AG04450 (cell line): ENCODE measurements around the gene MRM1. TPM values are rescaled to one million over a fixed set of nuclear protein-coding genes. Genes with fewer than 3 reads are reported as not detected.

Experiments used
- CTCF ChIA-PET: fragments of 300-600, 350-600 bp; formaldehyde crosslinking; extraction: SDS; loops from one replicate; lab custom pipeline; 2022; ENCODE audit warnings: antibody characterized with exemption, inconsistent platforms; lab: Charles Lee
- POLR2A ChIA-PET: fragments of 350-600 bp; formaldehyde crosslinking; extraction: SDS; loops from one replicate; lab custom pipeline; 2021; ENCODE audit warnings: antibody characterized with exemption, inconsistent platforms; lab: Yijun Ruan, JAX
- DNase-seq: peaks from one replicate; pipeline ENCODE4 v3.0.0-alpha.2; 2011; ENCODE audit warnings: low read depth, low spot score
- H3K27ac ChIP-seq: one replicate; pipeline ENCODE4 v1.5.1; 2012; ENCODE audit warnings: low read depth, low read length, control low read depth
- H3K27me3 ChIP-seq: one replicate; pipeline ENCODE4 v1.6.0; 2012; ENCODE audit warnings: low read length; ENCODE audit not compliant: control insufficient read depth, insufficient read depth
- H3K4me3 ChIP-seq: 2 replicates; pipeline ENCODE4 v1.5.1; 2011; ENCODE audit warnings: mild to moderate bottlenecking, low read depth, low read length, control low read depth
- H3K9me3 ChIP-seq: 2 replicates; pipeline ENCODE4 v1.5.1; 2012; ENCODE audit warnings: low read length; ENCODE audit not compliant: control insufficient read depth, insufficient read depth
- CTCF ChIP-seq: IDR thresholded peaks from 2 replicates; pipeline ENCODE4 v1.5.1; 2011; ENCODE audit warnings: low read depth, low read length, control low read depth, inconsistent platforms
- polyA plus RNA-seq: library from polyadenylated mRNA; depleted of rRNA; stranded (reverse); fragments of >200 nt; gene quantifications from 2 replicates; pipeline ENCODE4 v1.2.3, GENCODE V29; 2011

MRM1 gene
- polyA plus RNA-seq, 1 experiment = 2.0 TPM

- CTCF ChIA-PET = interaction anchor here (3.3 kb wide), 1 partner anchor 8 kb away, joined by 25 read pairs; the partner anchor contains the start of gene MRM1
- H3K4me3 ChIP-seq = no peak overlapping the region
- H3K27ac ChIP-seq = no peak overlapping the region
- no peak for DNase-seq
- POLR2A ChIA-PET = no interaction called here
- no peaks in the 10 kb centered on the region for H3K9me3 ChIP-seq
- TF ChIP-seq CTCF = no peak
- H3K27me3 ChIP-seq = no peaks in the 10 kb centered on the region
Measured at GRCh38 chr17:36594626-36595401, 6.6 kb upstream of the MRM1 start.

- ChIA-PET CTCF (no interaction called here), POLR2A (no interaction called here)
- no peak for TF ChIP-seq CTCF
- Histone ChIP-seq H3K9me3 (no peaks in the 10 kb centered on the region; the same call in 1 of the 2 replicates), H3K27me3 (no peaks in the 10 kb centered on the region), H3K27ac (no peak overlapping the region), H3K4me3 (no peak overlapping the region)
- DNase-seq = no peak
Measured at GRCh38 chr17:36597226-36597625, 4.2 kb upstream of the MRM1 start.

- no peak for TF ChIP-seq CTCF
- ChIA-PET POLR2A (no interaction called here), CTCF (interaction anchor here (1.2 kb wide), 1 partner anchor 449 kb away, joined by 10 read pairs; no protein-coding TSS in a partner anchor)
Measured at GRCh38 chr17:36597866-36598777, 3.3 kb upstream of the MRM1 start.

GRCh38 chr17:36598951-36599401, 2.4 kb upstream of the MRM1 start:
- Histone ChIP-seq H3K27me3 (no peaks in the 10 kb centered on the region), H3K27ac (no peak overlapping the region), H3K9me3 (no peaks in the 10 kb centered on the region; the same call in 1 of the 2 replicates), H3K4me3 (no peak overlapping the region)
- ChIA-PET POLR2A (no interaction called here), CTCF (interaction anchor here (1.2 kb wide), 1 partner anchor 448 kb away, joined by 10 read pairs; no protein-coding TSS in a partner anchor)
- no peak for DNase-seq
- no peak for TF ChIP-seq CTCF

More at GRCh38 chr17:36597866-36598777, 3.3 kb upstream of the MRM1 start:
- Histone ChIP-seq H3K27me3 (no peaks in the 10 kb centered on the region), H3K4me3 (no peak overlapping the region), H3K27ac (no peak overlapping the region), H3K9me3 (no peaks in the 10 kb centered on the region; the same call in 1 of the 2 replicates)
- DNase-seq = no peak
